Measurements from ENCODE around the gene KREMEN1.

KREMEN1 gene

GRCh38 chr22:29154364-29155048 is 81.7 kb downstream of the KREMEN1 start:
- peak; percentile 55 for DNase-seq

GRCh38 chr22:29155966-29156365 is 83.1 kb downstream of the KREMEN1 start:
- no peak for DNase-seq

DNA sequence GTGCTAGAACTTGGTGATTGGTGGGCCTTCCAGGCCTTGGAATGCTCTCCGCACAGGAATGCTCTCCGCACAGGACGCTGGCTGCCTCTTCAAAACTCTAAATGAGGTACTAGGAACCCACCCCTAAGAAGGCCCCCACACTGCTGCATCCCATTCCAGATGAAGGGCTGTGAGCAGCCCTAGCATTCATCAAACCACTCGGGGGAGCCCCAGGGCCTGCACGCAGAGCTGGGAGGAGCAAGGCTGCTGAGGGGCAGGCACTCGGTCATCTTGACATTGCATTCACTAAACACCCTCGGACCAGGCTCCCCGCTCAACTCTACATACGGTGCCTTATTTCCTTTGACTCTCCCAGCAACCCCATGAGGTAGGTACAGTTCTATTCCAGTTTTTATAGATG is 83.7 kb downstream of the KREMEN1 start:
- no peak for DNase-seq

GRCh38 chr22:29157759-29158535 is 85.1 kb downstream of the KREMEN1 start:
- DNase-seq = no peak

DNA sequence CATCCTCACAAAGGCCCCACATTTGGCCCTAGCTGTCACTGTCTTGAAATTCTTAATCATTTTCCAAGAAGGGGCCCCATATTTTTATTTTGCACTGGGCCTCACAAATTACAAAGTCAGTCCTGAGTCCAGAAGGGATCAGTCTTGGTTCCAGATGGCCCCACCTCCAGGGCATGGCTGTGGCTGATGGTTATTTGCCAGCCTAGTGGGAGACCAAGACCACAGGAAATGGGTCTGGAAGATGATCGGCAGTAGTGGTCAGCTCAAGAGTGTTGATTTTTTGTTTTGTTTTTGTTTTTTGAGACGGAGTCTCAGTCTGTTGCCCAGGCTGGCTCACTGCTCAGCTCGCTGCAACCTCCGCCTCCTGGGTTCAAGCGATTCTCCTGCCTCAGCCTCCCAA is 85.7 kb downstream of the KREMEN1 start:
- DNase-seq = no peak

DNA sequence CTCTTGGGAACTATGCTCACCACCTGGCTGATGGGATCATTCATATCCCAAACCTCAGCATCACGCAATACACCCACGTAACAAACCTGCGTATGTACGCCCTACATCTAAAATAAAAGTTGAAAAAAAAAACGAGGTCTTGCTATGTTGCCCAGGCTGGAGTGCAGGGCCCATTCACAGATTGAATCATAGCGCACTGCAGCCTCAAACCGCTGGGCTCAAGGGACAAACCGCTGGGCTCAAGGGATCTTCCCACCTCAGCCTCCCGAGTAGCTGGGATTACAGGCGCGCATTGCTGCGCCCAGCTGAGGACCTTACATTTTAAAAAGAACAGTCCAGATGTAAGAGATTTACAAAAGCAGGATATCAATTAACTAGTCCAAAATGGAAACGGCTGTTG is 91.0 kb downstream of the KREMEN1 start:
- no peak for DNase-seq

GRCh38 chr22:29165321-29166060 is 92.7 kb downstream of the KREMEN1 start:
- no peak for DNase-seq

DNA sequence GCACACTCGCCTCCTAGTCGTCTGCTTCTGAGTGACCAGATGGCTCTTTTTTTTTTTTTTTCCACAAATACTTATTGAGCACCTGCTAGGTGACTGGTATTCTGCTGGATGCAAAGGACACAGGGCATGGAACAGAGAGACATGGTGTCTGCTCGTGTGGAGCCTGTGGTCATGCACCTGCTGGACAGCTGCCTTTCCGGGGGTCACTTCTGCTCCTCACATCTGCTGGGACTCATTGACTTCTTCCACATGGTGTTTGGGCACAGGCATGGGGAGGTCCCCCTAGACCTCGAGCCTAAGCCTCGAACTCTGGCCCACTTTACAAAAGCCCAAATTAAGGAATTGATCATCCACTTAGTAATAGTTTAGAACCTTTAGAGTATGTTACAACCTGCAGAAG is 93.3 kb downstream of the KREMEN1 start:
- no peak for DNase-seq

DNA sequence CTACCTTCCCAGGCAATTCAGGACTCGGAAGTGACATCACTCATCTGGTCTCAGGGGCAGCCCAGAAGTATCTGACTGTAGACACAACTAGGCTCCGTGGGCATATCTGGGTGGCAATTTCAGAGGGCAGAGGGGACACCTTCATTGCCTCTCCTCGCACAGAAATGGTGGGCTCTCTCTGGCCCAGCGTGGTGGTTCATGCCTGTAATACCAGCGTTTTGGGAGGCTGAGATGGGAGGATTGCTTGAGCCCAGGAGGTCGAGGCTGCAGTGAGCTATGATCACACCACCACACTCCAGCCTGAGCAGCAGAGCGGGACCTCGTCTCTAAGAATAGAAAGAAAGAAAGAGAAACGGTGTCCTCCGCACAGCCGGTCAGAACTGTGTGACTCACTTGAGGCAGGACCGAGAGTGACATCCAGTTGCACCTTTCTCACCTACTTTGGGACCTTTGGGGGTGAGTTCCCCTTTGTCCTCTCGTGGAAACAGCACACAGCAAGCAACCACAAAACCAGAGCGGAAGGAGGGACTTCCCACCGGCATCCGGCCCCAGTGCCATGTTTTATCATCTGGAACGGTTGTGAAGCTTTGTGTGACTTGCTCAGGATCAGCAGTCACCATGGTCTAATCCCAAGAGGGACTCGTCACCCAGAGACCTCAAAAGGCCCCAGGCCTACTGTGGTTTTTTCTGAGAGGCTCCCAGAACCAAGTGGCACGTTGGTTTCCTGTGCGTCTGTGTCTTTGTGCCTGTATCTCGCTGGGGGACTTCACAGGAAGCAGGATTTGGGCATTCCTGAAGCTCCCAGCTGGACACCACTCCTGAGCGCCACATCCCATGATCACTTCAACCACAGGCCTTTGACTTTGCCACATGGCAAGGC is 94.4 kb downstream of the KREMEN1 start:
- DNase-seq = no peak

- no peak for DNase-seq
Measured at GRCh38 chr22:29171721-29172120, 98.9 kb downstream of the KREMEN1 start.

GRCh38 chr22:29172216-29172615 is 99.4 kb downstream of the KREMEN1 start:
- no peak for DNase-seq

GRCh38 chr22:29175312-29175835 is 102.5 kb downstream of the KREMEN1 start:
- no peak for DNase-seq

DNA sequence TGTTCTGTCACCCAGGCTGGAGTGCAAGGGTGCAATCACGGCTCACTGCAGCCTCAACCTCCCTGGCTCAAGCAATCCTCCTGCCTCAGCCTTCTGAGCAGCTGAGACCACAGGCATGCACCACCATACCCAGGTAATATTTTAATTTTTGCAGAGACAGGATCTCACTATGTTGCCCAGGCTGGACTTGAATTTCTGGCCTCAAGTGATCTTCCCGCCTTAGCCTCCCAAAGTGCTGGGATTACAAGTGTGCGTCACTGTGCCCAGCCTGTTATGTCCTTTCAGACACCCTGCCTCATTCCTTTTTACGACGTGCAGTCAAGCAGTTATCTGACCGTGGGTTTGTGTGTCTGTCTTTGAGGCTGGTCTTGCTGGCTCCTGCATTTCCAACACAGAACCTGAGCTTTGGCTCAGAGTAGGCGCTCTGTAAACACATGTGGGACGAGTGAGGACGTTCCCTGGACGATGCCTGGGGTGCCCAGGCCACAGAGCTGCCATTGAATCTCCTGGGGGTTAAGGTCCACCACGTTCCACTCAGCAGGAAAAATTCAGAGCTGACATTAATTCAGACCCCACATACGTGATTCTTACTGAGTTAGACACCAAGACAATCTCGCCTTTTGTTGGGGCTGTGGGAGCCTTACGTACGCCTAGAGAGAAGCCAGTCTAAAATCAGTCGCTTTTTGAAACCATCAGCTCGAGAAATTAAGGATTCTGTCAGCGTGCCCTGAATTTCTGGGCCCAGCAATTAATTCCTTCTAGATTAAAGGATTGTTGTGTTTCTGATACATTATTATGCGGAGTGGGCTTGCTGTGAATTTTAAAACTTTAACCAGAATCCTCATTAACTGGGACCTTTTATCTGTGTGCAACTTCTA is 111.4 kb downstream of the KREMEN1 start:
- no peak for DNase-seq

- no peak for DNase-seq
Measured at GRCh38 chr22:29184849-29185490, 112.1 kb downstream of the KREMEN1 start.

DNA sequence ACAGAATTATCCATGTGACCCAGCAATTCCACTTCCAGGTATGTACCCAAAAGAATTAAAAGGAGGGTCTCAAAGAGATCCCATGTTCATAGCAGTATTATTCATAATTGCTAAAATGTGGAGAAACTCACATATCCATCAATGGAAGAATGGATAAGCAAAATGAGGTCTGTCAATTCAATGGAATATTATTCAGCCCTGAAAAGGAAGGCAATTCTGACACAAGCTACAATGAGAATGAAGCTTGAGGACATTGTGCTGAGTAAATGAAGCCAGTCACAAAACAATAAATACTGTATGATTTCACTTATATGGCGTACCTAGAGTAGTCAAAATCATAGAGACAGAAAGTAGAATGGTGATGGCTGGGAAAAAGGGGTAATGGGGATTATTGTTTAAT is 113.5 kb downstream of the KREMEN1 start:
- DNase-seq = no peak

GRCh38 chr22:29187831-29188230 is 115.0 kb downstream of the KREMEN1 start:
- no peak for DNase-seq

DNA sequence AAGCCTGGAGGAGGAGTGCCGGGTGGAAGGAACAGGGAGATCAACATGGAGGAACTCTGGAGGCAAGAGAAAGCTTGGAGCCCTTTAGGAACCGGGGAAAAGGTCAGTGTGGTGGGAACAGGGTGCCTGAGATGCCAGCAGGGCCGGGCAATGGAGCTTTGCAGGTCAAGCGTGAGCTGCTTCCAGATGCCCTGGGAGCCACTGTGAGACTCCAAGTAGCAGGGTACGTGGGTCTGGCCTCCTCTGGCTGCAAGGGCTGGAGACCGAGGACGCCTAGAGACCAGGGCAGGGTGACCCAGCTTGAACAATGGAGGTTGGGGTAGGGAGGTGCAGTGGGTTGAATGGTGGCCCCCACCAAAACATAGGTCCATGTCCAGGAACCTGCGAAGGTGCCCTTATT is 117.2 kb downstream of the KREMEN1 start:
- DNase-seq = no peak

DNA sequence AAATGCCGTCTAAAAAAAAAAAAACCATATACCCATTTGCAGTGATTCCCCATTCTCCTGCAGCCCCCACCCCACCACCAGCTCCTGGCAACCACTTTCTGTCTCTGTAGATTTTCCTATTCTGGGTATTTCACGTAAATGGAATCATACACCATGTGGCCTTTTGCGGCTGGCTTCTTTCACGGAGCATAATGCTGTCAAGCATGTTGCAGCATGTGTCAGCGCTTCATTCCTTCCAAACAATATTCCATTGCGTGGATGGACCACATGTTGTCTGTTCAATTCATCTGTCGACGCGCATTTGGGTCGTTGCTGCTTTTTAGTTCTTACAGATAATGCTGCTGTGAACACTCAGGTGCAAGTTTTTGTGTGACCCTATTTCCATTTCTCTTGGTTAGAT is 118.1 kb downstream of the KREMEN1 start:
- DNase-seq = no peak

- no peak for DNase-seq
Measured at GRCh38 chr22:29193021-29193420, 120.2 kb downstream of the KREMEN1 start.

GRCh38 chr22:29194184-29194583 is 121.3 kb downstream of the KREMEN1 start:
- DNase-seq = no peak
